ENCODE measurements around the gene SP140L.
"Not testable (repeated sequence)": the region's sequence is repeated elsewhere in the genome, so short reads cannot be mapped to it uniquely, and the experiment has no call there.

Gene SP140L

GRCh38 chr2:230324503-230324902, 2.5 kb upstream of the SP140L start:
- no peak for DNase-seq

GRCh38 chr2:230325316-230326243, 1.4 kb upstream of the SP140L start:
- DNase-seq = no peak

- DNase-seq = peak; percentile 7
These were observed 593 bp downstream of the SP140L start for GRCh38 chr2:230327418-230328154.

- no peak for DNase-seq
These were observed 1.1 kb downstream of the SP140L start for GRCh38 chr2:230328155-230328458.

GRCh38 chr2:230329946-230330605, 3.1 kb downstream of the SP140L start:
- DNase-seq = no peak

- DNase-seq = no peak
These were observed 3.7 kb downstream of the SP140L start for GRCh38 chr2:230330725-230331124.

GRCh38 chr2:230335461-230335863, 8.5 kb downstream of the SP140L start:
- no peak for DNase-seq

- no peak for DNase-seq
These were observed 9.0 kb downstream of the SP140L start for GRCh38 chr2:230335864-230336506.

- DNase-seq = not testable (repeated sequence)
These were observed 15.0 kb downstream of the SP140L start for GRCh38 chr2:230341936-230342528.

- not testable (repeated sequence) for DNase-seq
These were observed 16.1 kb downstream of the SP140L start for GRCh38 chr2:230343041-230343624.

- no peak for DNase-seq
These were observed 16.8 kb downstream of the SP140L start for GRCh38 chr2:230343747-230344146.

- no peak for DNase-seq
These were observed 19.5 kb downstream of the SP140L start for GRCh38 chr2:230346465-230346864.

- DNase-seq = no peak
These were observed 20.0 kb downstream of the SP140L start for GRCh38 chr2:230346921-230347533.

- no peak for DNase-seq
These were observed 20.8 kb downstream of the SP140L start for GRCh38 chr2:230347659-230348305.

GRCh38 chr2:230348787-230349186, 21.8 kb downstream of the SP140L start:
- DNase-seq = no peak

- no peak for DNase-seq
These were observed 29.1 kb downstream of the SP140L start for GRCh38 chr2:230356084-230356483.

- DNase-seq = no peak
These were observed 31.3 kb downstream of the SP140L start for GRCh38 chr2:230358305-230358704.

GRCh38 chr2:230360028-230360427, 33.0 kb downstream of the SP140L start:
- DNase-seq = no peak

GRCh38 chr2:230362030-230362691, 35.2 kb downstream of the SP140L start:
- DNase-seq = no peak

GRCh38 chr2:230382108-230382507, 55.1 kb downstream of the SP140L start:
- no peak for DNase-seq

- DNase-seq = no peak
These were observed 56.5 kb downstream of the SP140L start for GRCh38 chr2:230383453-230383852.

All from NCI-H2227 treated with DMSO at 0.1 percent for 48 hours (cell line).